Measurements from ENCODE around the gene FADS1.

FADS1 gene

GRCh38 chr11:61841636-61842527 is 25.1 kb upstream of the FADS1 start:
- no peak for TF ChIP-seq ZFX (IDR thresholded peaks at IDR 0.05)
- H3K27ac ChIP-seq: no peak overlapping the region

- no peak overlapping the region for H3K27ac ChIP-seq
- TF ChIP-seq ZFX (IDR thresholded peaks at IDR 0.05) (no peak), CTCF (conservative IDR thresholded peaks at IDR 0.05) (no peak)
Observed at GRCh38 chr11:61840371-61840770, 23.6 kb upstream of the FADS1 start.

- no peak overlapping the region for H3K27ac ChIP-seq
- TF ChIP-seq ZFX (IDR thresholded peaks at IDR 0.05) (no peak), CTCF (conservative IDR thresholded peaks at IDR 0.05) (no peak)
Observed at GRCh38 chr11:61839742-61840141, 22.9 kb upstream of the FADS1 start.

- TF ChIP-seq CTCF (conservative IDR thresholded peaks at IDR 0.05): no peak
- no peak for TF ChIP-seq ZFX (IDR thresholded peaks at IDR 0.05)
- H3K27ac ChIP-seq: no peak overlapping the region
Observed at GRCh38 chr11:61838921-61839320, 22.1 kb upstream of the FADS1 start.

- TF ChIP-seq ZFX (IDR thresholded peaks at IDR 0.05) (no peak), CTCF (conservative IDR thresholded peaks at IDR 0.05) (no peak)
- no peak overlapping the region for H3K27ac ChIP-seq
Observed at GRCh38 chr11:61838501-61838900, 21.7 kb upstream of the FADS1 start.

- no peak overlapping the region for H3K27ac ChIP-seq
- TF ChIP-seq ZFX (IDR thresholded peaks at IDR 0.05) (no peak), CTCF (conservative IDR thresholded peaks at IDR 0.05) (no peak)
Observed at GRCh38 chr11:61837411-61838005, 20.7 kb upstream of the FADS1 start.

- H3K27ac ChIP-seq: no peak overlapping the region
- TF ChIP-seq ZFX (IDR thresholded peaks at IDR 0.05) (no peak), CTCF (conservative IDR thresholded peaks at IDR 0.05) (no peak)
Observed at GRCh38 chr11:61836193-61836592, 19.4 kb upstream of the FADS1 start.
